HG03521 (cell line): ENCODE data around the gene ZNF516.
A peak's percentile ranks its signal among the peaks of the same experiment; 100 is the strongest.

Experiments used
- ATAC-seq: cut with Tn5 transposase; IDR thresholded peaks from one replicate; pipeline ENCODE4 v1.9.1; 2021; ENCODE audit warnings: mild to moderate bottlenecking, moderate library complexity; ENCODE audit not compliant: unreplicated experiment

The ZNF516 gene

DNA sequence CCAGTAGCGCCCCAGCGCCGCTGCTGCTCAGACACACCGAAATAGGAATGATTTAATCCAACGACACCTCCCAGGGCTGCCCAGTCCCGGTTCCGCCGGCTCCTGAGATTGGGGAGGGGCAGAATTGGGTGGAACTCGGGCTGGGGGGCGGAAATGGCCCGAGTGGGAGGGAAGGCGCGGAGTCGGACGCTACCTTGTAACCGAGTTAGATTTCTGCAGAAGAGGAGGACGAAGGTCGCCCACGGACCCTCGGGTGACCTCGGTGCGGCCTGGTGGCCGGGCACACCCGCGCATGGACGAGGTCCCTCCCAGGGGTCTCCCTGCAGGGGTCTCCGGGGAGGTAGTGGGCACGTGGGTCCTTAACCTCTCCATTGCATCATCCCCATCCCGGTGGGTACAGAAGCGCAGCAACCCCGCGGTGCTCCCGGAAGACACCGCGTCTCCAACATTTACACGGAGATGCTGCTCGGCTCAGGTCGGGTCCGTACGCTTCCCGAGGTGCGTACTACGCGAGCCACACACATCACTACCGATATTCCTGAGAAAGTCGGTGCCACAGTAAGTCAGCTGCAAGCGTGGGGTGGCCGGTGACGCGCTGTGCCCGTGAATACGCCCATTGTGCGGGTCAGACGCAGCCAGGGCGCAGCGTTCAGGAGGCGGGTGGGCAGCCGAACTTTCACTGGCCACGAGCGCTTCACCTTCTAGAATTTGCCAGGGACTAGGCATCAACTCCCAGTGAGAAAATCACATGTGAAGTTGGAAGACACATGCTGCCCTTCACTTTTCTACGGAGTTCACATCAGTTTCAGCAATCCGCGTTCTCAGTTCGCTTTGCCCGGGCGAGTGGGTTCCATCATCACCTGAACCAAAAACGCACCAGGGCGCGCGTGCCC lies 3.0 kb downstream of the ZNF516 start:
- ATAC-seq = peak; percentile 0

DNA sequence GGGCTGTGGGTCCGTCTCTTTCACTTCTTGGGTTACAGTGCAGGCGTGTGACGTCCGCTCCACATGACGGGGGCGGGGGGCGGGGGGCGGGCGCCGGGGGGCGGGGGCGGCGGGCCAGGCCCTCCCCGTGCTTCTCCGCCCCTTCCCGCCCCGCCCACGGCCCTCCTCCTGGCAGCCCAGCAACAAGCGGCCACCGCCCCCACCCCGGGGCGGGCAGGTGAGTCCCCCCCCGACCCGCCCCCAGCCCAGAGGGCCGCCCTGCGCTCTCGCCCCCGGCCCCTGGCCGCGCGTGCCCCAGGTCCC lies 3.6 kb downstream of the ZNF516 start:
- no peak for ATAC-seq

DNA sequence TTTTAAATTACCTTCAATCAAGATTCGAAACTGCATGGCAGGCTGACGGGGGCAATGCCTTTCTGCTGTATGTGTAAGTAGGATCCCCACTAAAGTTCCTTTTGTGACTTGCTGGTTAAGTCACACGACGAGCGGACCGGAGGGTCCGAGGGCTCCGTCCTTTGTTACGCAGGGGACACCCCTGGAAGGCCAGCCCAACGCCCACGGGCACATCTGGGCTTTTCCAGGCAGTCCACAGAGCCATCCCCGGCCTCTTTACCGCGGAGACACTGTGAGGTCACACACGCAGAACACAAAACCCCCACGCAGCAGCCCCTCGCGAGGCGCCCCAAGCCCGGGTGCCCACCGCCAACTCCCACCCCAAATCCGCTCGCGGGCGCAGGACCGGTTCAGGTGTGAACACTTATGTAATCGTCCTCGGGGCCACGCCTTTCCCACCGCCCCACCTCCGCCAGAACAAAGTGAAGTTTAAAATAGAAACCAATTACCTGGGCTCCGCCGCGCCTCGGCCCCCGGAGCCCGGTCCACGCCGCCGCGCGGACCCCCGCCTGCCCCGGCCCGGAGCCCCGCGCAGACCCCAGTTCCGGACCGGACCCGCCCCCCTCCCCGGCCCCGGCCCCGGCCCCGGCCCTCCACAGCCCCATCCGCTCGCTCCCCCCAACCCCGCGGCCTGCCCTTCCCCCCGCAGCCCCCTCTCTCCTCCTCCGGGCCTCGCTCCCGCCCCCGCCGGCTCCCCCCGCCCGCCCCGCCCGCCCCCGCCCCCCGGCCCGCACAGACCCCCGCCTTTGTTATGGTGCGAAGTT lies 4.2 kb downstream of the ZNF516 start:
- no peak for ATAC-seq

DNA sequence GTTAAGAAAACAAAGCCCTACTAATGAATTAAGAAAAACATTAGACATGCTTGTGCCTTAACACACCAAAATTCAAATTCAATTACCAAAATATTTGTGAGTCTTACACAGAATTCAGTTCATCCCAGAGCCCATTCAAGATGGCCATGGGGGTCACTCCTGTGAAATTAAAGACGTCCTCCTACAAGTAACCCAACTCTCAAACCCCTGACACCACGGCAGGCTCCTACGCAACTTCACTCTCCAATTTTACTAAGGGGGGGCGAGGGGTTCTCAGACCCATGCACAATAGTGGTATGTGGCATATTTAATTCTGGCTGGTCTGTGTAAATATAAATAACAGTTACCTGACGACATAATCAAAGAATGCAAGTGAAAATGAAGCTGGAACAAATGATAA lies 5.0 kb downstream of the ZNF516 start:
- no peak for ATAC-seq

DNA sequence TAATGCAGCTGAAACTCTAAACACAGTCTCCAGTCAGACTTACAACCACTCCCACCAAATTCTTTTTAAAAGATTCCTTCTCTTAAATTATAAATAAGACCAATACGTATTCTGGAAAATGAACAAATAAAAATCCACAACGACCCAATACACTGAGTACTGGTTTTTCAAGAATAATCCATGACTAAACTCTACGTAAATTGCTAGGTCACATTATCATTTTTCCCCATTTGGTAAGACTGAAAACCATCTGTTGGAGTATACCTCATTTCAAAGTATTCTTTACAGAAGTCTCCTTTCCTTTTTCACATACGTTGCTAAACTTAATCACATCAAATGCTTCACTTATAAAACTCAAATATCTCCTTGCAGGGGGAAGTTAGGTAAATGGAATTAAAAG lies 6.0 kb downstream of the ZNF516 start:
- ATAC-seq = no peak

DNA sequence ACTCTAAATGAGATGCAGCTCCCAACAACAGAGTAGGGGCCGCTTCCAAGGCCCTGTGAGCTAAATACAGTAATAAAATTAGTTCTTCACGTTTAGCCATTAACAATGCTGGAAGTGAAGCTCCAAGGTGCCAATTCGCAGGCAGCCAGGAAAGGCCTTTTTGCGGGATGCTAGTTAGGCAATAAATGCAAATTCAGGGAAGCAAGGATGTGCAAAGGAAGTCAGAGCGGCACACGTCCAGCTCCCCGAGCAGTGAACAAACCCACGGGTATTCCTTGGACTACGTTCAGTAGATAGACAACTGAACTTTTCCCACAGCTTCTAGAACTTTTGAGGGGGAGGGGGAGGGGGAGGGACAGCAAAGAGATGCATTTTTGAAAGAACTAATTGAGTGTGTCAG lies 6.9 kb downstream of the ZNF516 start:
- no peak for ATAC-seq

DNA sequence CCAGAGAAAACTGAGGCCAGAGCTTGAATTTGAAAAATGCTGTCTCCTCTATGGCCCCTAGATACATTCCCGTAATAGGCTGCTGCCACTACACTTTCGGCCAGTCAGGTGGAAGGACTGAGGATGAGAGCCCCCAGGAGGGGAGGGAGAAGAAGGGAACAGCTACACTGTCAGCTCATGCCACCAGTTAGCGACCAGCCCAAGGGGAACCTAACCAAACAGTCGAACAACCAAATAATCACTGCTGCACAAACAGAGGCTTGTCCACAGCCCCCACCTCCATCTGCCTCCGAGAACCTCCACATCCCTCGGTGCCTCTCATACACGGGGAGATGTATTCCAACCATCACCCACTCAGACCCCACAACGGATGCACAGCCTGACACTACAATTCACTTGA lies 7.3 kb downstream of the ZNF516 start:
- no peak for ATAC-seq

DNA sequence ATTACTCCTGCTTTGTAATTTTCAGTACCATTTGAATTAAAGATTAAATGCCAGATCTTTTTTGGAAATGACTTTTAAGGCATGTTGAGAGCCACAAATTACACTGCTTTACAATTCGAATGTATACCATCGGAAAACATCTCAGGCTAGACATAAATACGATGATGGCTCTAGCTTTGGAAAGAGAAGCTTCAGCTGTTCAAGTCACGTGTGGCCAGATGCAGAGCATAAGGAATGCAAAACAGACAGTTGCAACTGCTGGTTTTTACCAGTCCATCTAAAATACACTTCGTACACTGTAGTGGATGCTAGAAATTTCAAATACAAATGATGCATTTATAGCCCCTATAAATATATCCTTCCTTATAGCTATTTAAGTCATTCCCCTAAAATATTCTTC lies 8.0 kb downstream of the ZNF516 start:
- ATAC-seq = no peak

DNA sequence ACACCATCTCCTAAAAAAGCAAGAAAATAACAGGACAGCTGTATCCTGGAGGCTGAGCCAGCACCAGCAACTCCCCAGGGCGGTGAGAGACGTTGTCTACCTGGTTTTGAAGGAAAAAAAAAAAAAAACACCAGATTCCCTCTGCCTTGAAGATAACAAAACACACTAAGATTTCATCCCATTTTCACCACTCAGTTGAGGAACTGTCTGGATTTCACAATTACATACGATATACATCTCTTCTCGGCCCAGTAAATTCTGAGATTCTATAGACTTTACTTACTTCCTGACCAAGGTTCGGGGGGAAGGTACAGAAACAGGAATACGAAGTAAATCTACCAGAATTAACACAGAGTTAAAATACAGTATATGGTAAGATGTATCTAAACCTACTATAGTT lies 8.5 kb downstream of the ZNF516 start:
- no peak for ATAC-seq

DNA sequence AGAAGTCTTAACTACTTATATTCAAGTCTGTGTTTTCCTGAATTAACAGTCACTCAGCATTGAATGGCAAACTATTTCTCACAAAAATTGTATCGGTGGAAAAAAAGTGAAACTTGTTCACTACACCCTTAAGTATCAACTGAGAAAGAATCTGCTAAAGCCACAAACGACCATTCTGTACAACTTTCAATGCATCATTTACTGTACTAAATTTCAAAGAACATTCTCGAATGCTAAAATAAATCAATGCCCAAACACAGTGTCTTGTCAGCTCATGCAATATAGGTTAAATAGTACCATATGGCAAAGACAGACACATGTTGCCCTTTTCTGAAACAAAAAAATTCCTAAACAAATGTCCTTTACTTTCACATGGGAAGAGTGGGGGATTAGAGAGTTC lies 9.0 kb downstream of the ZNF516 start:
- no peak for ATAC-seq

DNA sequence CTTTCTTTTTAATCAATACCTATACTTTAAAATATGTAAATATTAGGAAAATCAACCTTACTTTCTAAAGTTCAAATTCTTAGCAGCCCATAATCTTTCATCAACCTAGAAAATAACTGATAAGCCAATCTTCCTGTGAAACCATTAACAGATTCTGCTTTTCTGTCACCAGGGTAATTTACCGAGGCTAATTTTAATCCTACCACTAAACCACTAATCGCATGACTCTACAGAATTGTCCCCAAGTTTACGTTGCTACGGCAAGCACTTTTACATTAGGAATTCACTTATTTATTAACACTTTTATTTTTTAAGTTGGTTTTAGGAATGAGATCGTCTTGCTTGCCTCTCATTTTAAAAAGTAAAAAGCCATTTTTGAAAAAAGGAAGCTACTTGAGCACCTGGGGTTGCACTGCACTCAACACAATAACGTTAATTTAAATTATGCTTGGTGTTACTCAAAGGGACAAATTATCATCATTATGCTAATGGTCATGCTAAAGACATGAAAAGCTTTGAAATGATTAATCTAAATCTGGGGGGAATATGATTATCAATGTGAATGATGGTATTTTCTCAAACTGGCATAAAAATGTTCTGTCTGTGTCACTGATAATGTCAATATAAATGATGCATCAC lies 10.2 kb downstream of the ZNF516 start:
- ATAC-seq = no peak

DNA sequence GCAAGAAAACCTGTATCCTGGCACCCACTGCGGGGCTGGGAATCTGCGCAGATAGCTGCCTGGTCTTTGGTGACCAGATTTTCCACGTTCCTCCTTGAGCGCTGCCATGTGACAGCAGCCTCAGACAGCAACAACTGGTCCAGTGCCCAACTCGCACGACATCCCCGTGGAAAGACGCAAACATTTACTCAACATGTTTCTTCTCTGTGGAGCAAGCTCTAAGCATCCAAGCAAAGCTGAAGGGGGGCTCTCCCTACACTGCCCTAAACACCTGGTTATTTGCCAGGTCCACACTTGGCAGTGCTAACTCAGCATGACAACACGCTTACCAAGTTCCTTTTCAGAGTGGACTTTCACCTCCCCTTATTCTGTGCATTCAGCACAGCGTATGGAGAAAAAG lies 11.3 kb downstream of the ZNF516 start:
- ATAC-seq = no peak

DNA sequence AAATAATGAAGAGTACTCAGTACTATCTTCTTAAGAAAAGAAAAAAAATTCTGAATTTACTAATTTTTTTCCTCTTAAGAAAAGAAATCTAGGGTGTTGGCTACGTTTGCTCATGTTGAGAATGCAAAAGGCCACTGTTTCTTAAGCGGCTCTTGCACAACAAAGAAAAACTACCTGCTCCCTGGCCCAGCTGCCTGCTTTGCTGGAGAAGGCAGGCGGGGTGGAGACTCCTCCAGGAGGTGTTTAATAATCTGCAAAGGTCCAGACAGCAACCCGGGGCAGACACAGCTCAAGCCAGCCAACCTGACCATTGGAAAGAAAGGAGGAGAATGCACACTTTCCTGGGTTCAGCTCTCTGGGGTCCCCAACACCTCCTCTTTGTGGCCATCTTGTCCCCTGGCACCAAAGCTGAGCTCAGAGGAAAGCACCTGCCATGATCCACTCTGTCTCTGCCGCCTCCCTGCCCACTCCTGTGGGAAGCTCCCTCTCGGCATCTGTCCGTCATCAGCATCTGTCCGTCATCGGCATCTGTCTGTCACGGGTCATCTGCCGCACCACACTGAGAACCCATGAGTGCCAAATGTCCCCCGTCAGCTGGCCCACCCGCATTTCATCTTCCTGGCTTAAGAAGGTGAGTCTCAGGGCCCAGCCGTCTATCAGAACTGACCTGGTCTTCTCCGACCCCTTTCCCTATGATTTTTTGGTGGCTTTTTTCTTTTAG lies 11.9 kb downstream of the ZNF516 start:
- ATAC-seq = no peak

DNA sequence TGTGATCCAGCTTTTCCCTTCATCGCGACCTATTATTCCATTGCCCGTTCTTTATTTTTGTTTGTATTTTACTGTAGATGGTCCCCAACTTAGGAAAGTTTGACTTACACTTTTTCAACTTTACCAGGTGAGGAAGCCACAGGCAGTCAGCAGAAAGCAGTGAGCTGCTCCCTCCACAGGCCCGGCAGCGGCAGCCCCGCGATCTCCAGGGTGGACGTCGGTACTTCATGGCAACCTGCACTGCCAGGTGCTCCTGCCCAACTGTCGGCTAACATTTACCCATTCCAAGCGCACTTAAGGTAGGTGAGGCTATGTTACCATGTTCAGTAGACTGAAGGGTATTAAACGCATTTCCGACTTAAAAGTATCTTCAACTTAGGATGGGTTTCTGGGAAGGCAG lies 12.8 kb downstream of the ZNF516 start:
- no peak for ATAC-seq

DNA sequence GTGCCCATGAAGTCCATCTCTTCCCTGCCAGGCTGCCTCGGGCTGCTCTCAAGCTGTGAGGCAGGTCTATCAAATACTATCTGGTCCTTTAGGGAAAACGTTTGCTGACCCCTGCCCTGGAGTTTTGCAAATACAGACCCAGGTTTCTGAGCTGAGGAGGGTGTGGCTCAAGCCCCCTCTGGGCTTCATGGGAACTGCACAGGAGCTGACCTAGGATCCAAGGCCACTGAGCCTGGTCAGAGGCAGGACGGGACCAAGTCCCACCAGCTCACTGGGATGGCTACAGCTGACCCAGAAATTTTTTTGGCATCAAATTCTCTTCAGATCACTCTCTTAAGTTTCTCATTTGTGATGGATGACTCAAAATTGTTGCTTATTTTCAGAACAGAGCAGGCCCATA lies 14.1 kb downstream of the ZNF516 start:
- no peak for ATAC-seq

DNA sequence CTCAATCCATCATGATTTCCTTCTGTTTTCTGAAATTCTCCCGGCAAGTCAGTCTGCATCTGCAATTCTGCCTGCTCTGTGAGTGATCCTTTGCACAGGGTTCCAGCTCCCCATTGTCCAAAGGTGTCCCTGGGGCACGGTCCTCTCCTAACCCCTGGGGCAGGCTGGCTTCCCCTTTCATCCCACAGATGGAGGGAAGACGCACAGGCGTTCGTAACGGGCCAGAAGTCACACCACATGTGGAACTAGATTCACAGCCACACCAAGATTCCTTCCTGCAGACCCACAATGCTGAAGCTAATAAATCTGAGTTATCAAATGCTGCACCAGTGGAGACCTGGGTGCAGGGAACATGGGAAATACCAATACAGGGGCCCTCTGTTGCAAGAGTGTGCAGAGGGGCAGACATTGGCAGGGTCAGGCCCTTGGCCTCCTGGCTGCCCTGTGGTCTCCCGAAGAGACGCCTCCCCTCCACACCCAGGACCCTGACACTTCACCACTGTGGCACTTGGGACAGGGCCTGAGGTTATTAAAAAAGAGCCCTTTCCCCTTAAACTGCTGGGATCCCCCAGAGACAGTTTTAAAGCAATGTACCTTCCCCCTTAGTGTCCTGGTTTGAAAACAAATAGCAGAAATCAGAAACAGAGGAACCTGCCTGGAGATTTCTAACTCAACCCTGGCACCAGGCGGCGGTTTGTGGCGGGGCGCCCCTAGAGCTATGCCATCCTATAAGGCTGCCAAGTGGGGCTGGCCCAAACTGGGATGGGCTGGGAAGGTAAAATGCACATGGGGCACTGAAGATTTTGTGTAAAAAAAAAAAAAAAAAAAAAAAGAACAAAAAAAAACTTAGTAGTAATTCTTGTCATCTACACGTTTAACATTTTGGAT lies 15.4 kb downstream of the ZNF516 start:
- ATAC-seq = no peak

DNA sequence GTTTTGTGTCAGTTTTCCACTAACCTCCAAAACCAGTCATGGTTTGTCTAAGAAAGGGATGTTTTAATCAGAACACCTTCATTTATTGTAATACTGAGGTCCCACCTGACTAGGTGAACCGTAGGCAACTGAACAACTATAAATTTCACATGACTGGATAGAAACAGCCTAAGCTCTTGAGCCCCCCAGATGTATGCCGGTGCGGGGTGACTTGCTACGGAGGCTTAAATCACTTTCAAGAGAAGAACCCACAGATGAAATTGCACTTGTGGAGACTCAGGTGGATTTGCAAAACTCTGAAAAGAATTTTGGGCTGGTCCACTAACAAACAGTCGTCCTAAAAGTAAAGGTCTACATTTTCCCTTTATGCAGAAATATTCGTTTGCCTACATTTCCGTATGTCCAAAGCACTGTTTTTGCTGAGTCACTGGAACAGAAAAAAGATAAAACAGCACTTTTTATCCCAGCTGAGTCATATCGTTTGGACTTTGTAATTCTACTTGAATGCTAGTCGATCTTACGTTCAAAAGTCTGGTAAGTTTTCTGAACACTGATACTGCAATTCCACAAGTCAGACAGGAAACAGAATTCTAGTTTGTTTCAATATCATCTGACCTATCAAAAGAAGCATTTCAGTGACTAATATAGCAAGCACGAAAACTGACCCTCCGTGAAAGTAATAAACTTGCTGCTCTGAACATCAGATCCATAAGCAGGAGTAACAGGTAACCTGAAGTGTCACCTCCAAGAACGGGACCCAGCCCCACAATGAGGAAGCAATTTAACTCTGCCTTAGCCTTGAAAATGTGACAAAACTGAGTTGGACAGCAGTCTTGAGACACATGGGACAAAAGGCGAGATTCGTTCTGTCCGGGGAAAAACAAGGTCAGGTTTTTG lies 18.1 kb downstream of the ZNF516 start:
- ATAC-seq = peak; percentile 53

DNA sequence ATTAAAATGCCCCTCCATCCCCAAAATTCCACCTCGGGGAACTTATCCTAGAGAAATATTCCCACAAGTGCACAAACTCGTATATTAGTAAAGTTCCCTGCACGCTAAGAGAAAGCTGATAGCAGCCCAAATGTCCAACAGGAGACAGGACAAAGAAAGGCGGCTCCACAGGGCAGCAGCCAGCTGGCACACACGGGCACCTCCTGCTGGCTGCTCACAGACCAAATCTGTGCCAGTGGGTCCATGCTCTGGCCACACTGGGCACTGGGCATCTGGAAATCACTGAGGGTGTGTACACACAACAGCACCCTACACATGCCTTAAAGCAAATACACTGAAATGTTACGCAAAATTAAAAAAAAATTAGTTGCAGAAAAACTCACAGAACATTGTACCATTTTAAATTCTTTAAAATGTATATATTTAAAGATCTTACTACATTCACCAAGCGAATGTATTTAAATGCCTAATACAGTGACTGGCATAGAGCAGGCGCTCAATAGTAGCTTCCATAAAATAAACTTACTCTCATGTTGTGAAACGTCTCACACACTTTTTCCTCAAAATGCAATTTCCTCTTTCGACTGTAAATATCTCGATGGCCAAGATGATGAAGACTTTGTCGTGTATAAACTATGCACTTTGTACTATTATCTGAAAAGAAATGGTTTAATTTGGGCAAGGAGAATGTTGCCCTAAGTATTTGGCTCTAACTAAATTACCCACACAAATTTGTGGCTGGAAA lies 19.4 kb downstream of the ZNF516 start:
- ATAC-seq = no peak

DNA sequence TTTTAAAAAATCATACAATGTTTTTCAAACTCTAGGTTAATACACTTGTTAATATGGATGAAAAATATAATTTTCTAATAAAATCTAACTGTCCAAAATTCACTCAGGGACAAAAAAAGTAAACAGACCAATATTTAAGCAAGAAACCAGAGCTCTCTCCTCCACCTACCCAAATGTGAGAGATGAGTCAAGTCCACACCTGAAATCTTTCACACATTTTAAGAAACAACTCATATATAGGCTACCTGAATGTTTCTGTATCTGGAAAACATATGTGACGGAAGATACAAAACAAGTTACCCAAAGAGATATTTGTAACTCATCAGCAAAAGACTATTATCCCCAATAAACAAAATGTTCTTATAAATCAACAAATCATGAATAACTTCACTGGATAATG lies 20.2 kb downstream of the ZNF516 start:
- ATAC-seq = no peak
